Measurements from ENCODE around the gene XG.

DNA sequence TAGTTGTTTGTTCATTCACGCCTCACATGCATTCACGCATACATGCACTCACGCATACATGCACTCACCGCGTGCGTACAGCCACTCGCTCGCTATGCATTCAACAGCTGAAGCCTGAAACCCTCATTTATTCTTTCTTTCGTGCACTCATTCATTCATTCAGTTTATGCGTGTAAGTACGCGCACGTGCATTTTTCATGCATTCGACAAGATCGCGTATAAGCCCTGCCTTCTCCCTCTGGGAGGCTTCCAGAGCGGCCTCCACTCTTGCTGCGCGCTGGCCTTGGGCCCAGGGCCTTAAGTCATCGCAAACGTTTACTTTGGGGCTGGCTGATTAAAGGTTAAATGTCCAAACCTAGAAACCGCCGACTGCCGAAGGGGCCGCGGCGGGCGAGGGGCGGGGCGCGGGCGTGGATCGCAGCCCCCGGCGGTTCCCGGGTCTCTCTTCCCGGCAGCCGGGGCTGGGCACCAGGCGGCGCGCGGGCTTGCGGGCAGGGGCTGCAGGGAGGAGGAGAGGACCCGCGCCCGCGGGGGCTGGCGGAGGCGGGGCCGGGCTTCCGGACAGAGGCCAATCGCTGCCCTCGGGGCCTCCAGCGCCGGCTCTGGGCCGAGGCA, 76.6 kb downstream of the XG start, which contains the start of gene GYG2:
- TF ChIP-seq POLR2A (IDR thresholded peaks at IDR 0.05; ENCODE audit: low read depth, low read length) (no peak), POLR2AphosphoS5 (IDR thresholded peaks at IDR 0.05; ENCODE audit: low read depth, low read length) (no peak), TAF1 (IDR thresholded peaks at IDR 0.05; ENCODE audit: borderline replicate concordance, low read depth, low read length) (no peak)
